Stimulated activated CD8-positive, alpha-beta memory T cell treated with anti-CD3 and anti-CD28 coated beads, Interleukin-15, amount 100 ng/mL, for 48 hours (primary cell): ENCODE results near the gene MYBPC1.
"Not testable (repeated sequence)": the region's sequence is repeated elsewhere in the genome, so short reads cannot be mapped to it uniquely, and the experiment has no call there.

Source experiments
- DNase-seq, 2 donors: peaks; one replicate each; pipeline ENCODE4 v3.0.0-alpha.2; 2020; ENCODE audit warnings: low read depth in 2 of 2

The MYBPC1 gene

GRCh38 chr12:101734482-101734881 lies 139.7 kb downstream of the MYBPC1 start:
- not testable (repeated sequence) for DNase-seq
